K562 (cell line): ENCODE results near the gene RERE. TPM values are rescaled to one million over a fixed set of nuclear protein-coding genes. Genes with fewer than 3 reads are reported as not detected.

ENCODE experiments used
- ATAC-seq: fragments of 200-7000 bp; cut with Tn5 transposase; 3 replicates; pipeline ENCODE4 v1.9.1; 2020; ENCODE audit warnings: moderate library complexity
- BruUV-seq: library from RNA; stranded (reverse); fragments of 400-500 nt; replicated peaks from 2 replicates; lab custom pipeline; 2021; lab: Mats Ljungman, UMichigan
- CTCF ChIA-PET: fragments of 300-600 bp; formaldehyde crosslinking; extraction: SDS; loops from one replicate; lab custom pipeline; 2021; ENCODE audit warnings: low intra/inter-chr PET ratio; lab: Yijun Ruan, JAX
- POLR2A ChIA-PET: fragments of 300-600, 350-650 bp; sonication (Branson Sonifier 250); formaldehyde crosslinking; extraction: SDS; loops from one replicate; lab custom pipeline; 2021; ENCODE audit warnings: antibody characterized with exemption, inconsistent platforms; lab: Yijun Ruan, JAX
- DNase-seq, 4 experiments: peaks; one replicate each; pipeline versions ENCODE4 v3.0.0 to v3.0.0-alpha.2; 2011 to 2018; ENCODE audit warnings: low spot score in 3 of 4, mixed read lengths in 3 of 4; ENCODE audit errors: extremely low read depth in 1 of 4
- FAIRE-seq: peaks from 2 replicates; lab custom pipeline; 2011; peaks lifted over from hg19 to GRCh38; lab: Jason Lieb, UNC
- H2AFZ ChIP-seq: 2 replicates; pipeline ENCODE4 v1.6.0; 2011; ENCODE audit warnings: low read depth, low read length, control low read depth, inconsistent platforms
- H3K27ac ChIP-seq: fragments of 200-600 bp; 3 replicates; pipeline ENCODE4 v1.8.0; 2011; ENCODE audit warnings: low read depth, mild to moderate bottlenecking, control low read depth, inconsistent platforms, low read length, moderate library complexity, mixed read lengths; ENCODE audit errors: extremely low read depth
- H3K27me3 ChIP-seq, 2 experiments: fragments of 300-600 bp in 1 of 2; 2 replicates in 1 of 2; 3 replicates in 1 of 2; pipeline versions ENCODE4 v1.6.0 to v1.8.0; 2011; ENCODE audit warnings: inconsistent platforms in 2 of 2, low read length in 2 of 2, mild to moderate bottlenecking in 1 of 2, mixed read lengths in 1 of 2, moderate library complexity in 1 of 2; ENCODE audit not compliant: control insufficient read depth in 2 of 2, insufficient read depth in 2 of 2
- H3K36me3 ChIP-seq: fragments of 300-600 bp; 3 replicates; pipeline ENCODE4 v1.8.0; 2011; ENCODE audit warnings: mild to moderate bottlenecking, low read length, inconsistent platforms; ENCODE audit not compliant: control insufficient read depth, insufficient read depth
- H3K4me1 ChIP-seq, 2 experiments: fragments of 200-600 bp in 1 of 2; replicated peaks in 1 of 2; 2 replicates in 1 of 2; 3 replicates in 1 of 2; pipeline versions ENCODE4 v1.5.1 to v1.8.0; 2011; ENCODE audit warnings: inconsistent platforms in 2 of 2, low read length in 2 of 2, mild to moderate bottlenecking in 1 of 2, mixed read lengths in 1 of 2, moderate library complexity in 1 of 2; ENCODE audit not compliant: control insufficient read depth in 2 of 2, insufficient read depth in 2 of 2
- H3K4me2 ChIP-seq: 2 replicates; pipeline ENCODE4 v1.6.1; 2011; ENCODE audit warnings: low read length, control low read depth, inconsistent platforms, mixed read lengths; ENCODE audit not compliant: insufficient read depth
- H3K4me3 ChIP-seq: fragments of 200-600 bp; sonication (generic), shearing (Covaris generic); 2 replicates; pipeline ENCODE4 v1.5.1; 2016; ENCODE audit warnings: control low read depth, inconsistent platforms
- H3K79me2 ChIP-seq: fragments of 200-600 bp; 3 replicates; pipeline ENCODE4 v1.8.0; 2011; ENCODE audit warnings: low read length, inconsistent platforms; ENCODE audit not compliant: control insufficient read depth, insufficient read depth
- H3K9ac ChIP-seq, 2 experiments: 2 replicates each; pipeline versions ENCODE4 v1.6.0 to v1.6.1; 2011; ENCODE audit warnings: low read depth in 2 of 2, low read length in 2 of 2, control low read depth in 1 of 2, inconsistent platforms in 1 of 2, mild to moderate bottlenecking in 1 of 2, mixed read lengths in 1 of 2; ENCODE audit not compliant: insufficient read depth in 1 of 2
- H3K9me1 ChIP-seq: one replicate; pipeline ENCODE4 v1.6.0; 2011; ENCODE audit warnings: inconsistent platforms, mild to moderate bottlenecking, low read length, moderate library complexity; ENCODE audit not compliant: control insufficient read depth, insufficient read depth
- H3K9me3 ChIP-seq: replicated peaks from 2 replicates; pipeline ENCODE4 v1.5.1; 2011; ENCODE audit warnings: low read depth, low read length, inconsistent platforms; ENCODE audit not compliant: control insufficient read depth, insufficient read depth
- H4K20me1 ChIP-seq: replicated peaks from 2 replicates; pipeline ENCODE4 v1.6.1; 2011; ENCODE audit warnings: low read length, inconsistent platforms, mixed read lengths; ENCODE audit not compliant: control insufficient read depth, insufficient read depth
- ELF2 ChIP-seq: fragments of 250-450 bp; sonication (Bioruptor Pico); IDR thresholded peaks from 2 replicates; pipeline ENCODE4 v1.5.0; 2021; ENCODE audit warnings: mild to moderate bottlenecking
- U2AF1 ChIP-seq: fragments of 200-400 bp; formaldehyde crosslinking; optimal IDR thresholded peaks from 2 replicates; pipeline ENCODE3; 2017; ENCODE audit warnings: mild to moderate bottlenecking, low read depth, low read length, moderate library complexity
- ZBTB33 ChIP-seq: sonication (generic); formaldehyde crosslinking; IDR thresholded peaks from 2 replicates; pipeline ENCODE4 v1.8.1; 2023; ENCODE audit warnings: mild to moderate bottlenecking, missing genetic modification reagents
- WGBS: fragments of 100-300 bp; shearing (Covaris generic); methylation state at CpG from one replicate; pipeline ENCODE4 v1.1.6; 2016; ENCODE audit warnings: low coverage, mixed read lengths; ENCODE audit not compliant: insufficient coverage; ENCODE audit errors: missing lambda C conversion rate; 5-methylcytosine and 5-hydroxymethylcytosine counted together
- in situ Hi-C: fragments of 300-500 bp; cut with MboI; formaldehyde crosslinking; loops from 4 replicates; pipeline ENCODE4 v1.15.0; 2018; ENCODE audit warnings: inconsistent platforms, mixed read lengths
- intact Hi-C: fragments of 100-400 bp; cut with micrococcal nuclease; formaldehyde crosslinking; loops from 2 replicates; pipeline ENCODE4 v1.14.2; 2022
- polyA plus RNA-seq, 8 experiments: library from polyadenylated mRNA; depleted of rRNA in 4 of 8; stranded (reverse) in 5 of 8; unstranded in 3 of 8; fragments of >200 nt; fragmentation: Nextera tagmentation in 2 of 8; fragmentation: Illumina TruSeq in 1 of 8; extraction: Ambion mirVana in 2 of 8; extraction: Trizol in 1 of 8; gene quantifications; 2 replicates each; pipeline versions ENCODE4 v1.2.1 to v1.2.3, GENCODE V29; 2011 to 2014; ENCODE audit warnings: inconsistent platforms in 1 of 8, missing spikeins in 1 of 8
- total RNA-seq, 7 experiments: library from RNA; depleted of rRNA in 6 of 7; stranded (reverse); fragments of >200 nt in 6 of 7; fragmentation: Illumina TruSeq in 2 of 7; extraction: Trizol in 2 of 7; gene quantifications; 2 replicates each; pipeline versions ENCODE4 v1.2.1 to v1.2.3, GENCODE V29; 2011 to 2021; ENCODE audit warnings: low replicate concordance in 1 of 7
- TF ChIP-seq, protein P1 (sequence below): fragments of 450-650 bp; IDR thresholded peaks from 2 replicates; pipeline ENCODE4 v1.6.1; 2016; ENCODE audit warnings: antibody characterized with exemption

RERE gene
- total and polyA plus RNA-seq, 9 of the 15 experiments (the other 6 are each of a cell fraction or from before 2014, with no cell fraction given): 3.0 to 51.5 (median 13.4) TPM

GRCh38 chr1:8408151-8408839, 409.1 kb downstream of the RERE start:
- no TSS peak for BruUV-seq

More at GRCh38 chr1:8408151-8408839, 409.1 kb downstream of the RERE start:
- no peaks in the 10 kb centered on the region for H3K27me3 ChIP-seq
- peaks cover 16% of the 10 kb centered on the region; the same call in 1 of the 3 replicates for H3K79me2 ChIP-seq
- peaks cover 3% of the 10 kb centered on the region for H3K9me1 ChIP-seq
- in situ Hi-C loops (no loop called here), intact Hi-C loops (no loop called here)
- H4K20me1 ChIP-seq: peaks cover 14% of the 10 kb centered on the region; the same call in 1 of the 2 replicates
- no peak overlapping the region for H3K4me3 ChIP-seq
- H3K9me3 ChIP-seq: no peaks in the 10 kb centered on the region
- ChIA-PET POLR2A (interaction anchor here (0.8 to 1.4 kb wide), 5 partner anchors 9 to 451 kb away, joined by 3 to 13 read pairs (median 4); no protein-coding TSS in a partner anchor), CTCF (interaction anchor here (0.7 to 1.7 kb wide), 2 partner anchors 163 to 263 kb away, joined by 3 to 4 read pairs; no protein-coding TSS in a partner anchor)
- peaks cover 18% of the 10 kb centered on the region; the same call in 2 of the 3 replicates for H3K36me3 ChIP-seq
- no peak overlapping the region for H3K4me2 ChIP-seq
- H3K9ac ChIP-seq: no peak overlapping the region
- no peak overlapping the region for H2AFZ ChIP-seq
- DNase-seq (no peak), FAIRE-seq (no peak), ATAC-seq (no peak)
- TF ChIP-seq U2AF1 (no peak), ZBTB33 (CRISPR knock-in tag) (no peak), ELF2 (CRISPR knock-in tag) (no peak)
- TF ChIP-seq, protein P1, sequence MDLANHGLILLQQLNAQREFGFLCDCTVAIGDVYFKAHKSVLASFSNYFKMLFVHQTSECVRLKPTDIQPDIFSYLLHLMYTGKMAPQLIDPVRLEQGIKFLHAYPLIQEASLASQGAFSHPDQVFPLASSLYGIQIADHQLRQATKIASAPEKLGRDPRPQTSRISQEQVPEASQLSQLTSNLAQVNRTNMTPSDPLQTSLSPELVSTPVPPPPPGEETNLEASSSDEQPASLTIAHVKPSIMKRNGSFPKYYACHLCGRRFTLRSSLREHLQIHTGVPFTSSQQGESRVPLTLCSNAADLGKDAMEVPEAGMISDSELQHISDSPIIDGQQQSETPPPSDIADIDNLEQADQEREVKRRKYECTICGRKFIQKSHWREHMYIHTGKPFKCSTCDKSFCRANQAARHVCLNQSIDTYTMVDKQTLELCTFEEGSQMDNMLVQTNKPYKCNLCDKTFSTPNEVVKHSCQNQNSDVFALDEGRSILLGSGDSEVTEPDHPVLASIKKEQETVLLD: no peak
- peaks cover 3 to 21% of the 10 kb centered on the region in 2 experiments; a peak in 4 of 5 replicates for H3K4me1 ChIP-seq
- WGBS: 81% methylated on average over 9 of the region's 9 CpGs
- H3K27ac ChIP-seq: no peak overlapping the region
